Measurements from ENCODE around the gene ZNF205.

DNA sequence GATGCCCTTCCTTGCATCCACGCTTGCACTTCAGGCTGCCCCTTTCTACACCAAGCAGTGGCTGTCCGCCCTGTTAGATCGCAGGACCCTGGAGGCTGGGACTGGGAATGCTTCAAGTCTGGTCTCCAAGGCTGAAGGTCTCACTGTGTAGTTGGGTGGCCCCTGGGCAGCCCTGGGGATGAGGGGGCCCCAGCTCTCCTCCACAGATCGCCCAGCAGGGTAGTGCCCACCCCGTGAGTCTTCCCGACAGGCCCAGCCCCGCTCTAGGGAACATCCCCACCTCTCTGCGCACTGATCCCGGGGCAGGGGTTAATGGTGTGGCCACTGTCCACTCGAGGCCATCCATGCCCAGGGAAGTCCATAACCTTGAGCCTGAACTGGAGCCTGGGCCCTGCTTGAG, 32.8 kb downstream of the ZNF205 start:
- TF ChIP-seq, protein P1, sequence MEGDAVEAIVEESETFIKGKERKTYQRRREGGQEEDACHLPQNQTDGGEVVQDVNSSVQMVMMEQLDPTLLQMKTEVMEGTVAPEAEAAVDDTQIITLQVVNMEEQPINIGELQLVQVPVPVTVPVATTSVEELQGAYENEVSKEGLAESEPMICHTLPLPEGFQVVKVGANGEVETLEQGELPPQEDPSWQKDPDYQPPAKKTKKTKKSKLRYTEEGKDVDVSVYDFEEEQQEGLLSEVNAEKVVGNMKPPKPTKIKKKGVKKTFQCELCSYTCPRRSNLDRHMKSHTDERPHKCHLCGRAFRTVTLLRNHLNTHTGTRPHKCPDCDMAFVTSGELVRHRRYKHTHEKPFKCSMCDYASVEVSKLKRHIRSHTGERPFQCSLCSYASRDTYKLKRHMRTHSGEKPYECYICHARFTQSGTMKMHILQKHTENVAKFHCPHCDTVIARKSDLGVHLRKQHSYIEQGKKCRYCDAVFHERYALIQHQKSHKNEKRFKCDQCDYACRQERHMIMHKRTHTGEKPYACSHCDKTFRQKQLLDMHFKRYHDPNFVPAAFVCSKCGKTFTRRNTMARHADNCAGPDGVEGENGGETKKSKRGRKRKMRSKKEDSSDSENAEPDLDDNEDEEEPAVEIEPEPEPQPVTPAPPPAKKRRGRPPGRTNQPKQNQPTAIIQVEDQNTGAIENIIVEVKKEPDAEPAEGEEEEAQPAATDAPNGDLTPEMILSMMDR (IDR thresholded peaks at IDR 0.05) = no peak
- no peak for TF ChIP-seq EP300 (IDR thresholded peaks at IDR 0.05)
